ENCODE measurements around the gene DDX21.

- TF ChIP-seq EZH2 (IDR thresholded peaks at IDR 0.05): no peak
- TF ChIP-seq POLR2AphosphoS5 (IDR thresholded peaks at IDR 0.05; ENCODE audit: borderline replicate concordance, low read depth, low read length): no peak
Measured at GRCh38 chr10:68963151-68963550, 7.2 kb downstream of the DDX21 start.
